ENCODE results near the gene KCNMB3.
"Not testable (repeated sequence)": the region's sequence is repeated elsewhere in the genome, so short reads cannot be mapped to it uniquely, and the experiment has no call there.

KCNMB3 gene, protein sequence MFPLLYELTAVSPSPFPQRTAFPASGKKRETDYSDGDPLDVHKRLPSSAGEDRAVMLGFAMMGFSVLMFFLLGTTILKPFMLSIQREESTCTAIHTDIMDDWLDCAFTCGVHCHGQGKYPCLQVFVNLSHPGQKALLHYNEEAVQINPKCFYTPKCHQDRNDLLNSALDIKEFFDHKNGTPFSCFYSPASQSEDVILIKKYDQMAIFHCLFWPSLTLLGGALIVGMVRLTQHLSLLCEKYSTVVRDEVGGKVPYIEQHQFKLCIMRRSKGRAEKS

GRCh38 chr3:179250803-179251476 is at the start of gene KCNMB3:
Gene KCNMB3 (minus strand): TSS chr3:179251114. CDS start chr3:179250990, 124 bp downstream.
- no peak for DNase-seq (ENCODE audit: low read depth in 2 of 2)

GRCh38 chr3:179299999-179300613 is 49.2 kb upstream of the KCNMB3 start:
- no peak for DNase-seq (ENCODE audit: low read depth in 2 of 2)

DNA sequence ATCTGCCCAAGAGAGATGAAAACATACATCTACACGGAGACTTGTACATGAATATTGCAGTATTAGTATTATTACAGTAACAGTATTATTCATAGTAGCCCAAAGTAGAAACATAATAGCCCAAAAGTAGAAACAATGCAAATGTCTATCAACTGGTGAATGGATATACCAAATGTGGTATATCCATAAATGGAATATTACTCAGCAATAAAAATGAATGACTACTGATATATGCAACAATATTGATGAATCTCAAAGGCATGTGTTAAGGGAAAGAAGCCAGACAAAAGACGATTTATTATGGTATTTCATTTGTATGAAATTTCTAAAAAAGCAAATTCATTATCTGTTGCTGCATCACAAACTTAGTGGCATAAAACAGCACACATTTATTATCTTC is 48.4 kb upstream of the KCNMB3 start:
- DNase-seq (ENCODE audit: low read depth in 2 of 2): no peak

DNA sequence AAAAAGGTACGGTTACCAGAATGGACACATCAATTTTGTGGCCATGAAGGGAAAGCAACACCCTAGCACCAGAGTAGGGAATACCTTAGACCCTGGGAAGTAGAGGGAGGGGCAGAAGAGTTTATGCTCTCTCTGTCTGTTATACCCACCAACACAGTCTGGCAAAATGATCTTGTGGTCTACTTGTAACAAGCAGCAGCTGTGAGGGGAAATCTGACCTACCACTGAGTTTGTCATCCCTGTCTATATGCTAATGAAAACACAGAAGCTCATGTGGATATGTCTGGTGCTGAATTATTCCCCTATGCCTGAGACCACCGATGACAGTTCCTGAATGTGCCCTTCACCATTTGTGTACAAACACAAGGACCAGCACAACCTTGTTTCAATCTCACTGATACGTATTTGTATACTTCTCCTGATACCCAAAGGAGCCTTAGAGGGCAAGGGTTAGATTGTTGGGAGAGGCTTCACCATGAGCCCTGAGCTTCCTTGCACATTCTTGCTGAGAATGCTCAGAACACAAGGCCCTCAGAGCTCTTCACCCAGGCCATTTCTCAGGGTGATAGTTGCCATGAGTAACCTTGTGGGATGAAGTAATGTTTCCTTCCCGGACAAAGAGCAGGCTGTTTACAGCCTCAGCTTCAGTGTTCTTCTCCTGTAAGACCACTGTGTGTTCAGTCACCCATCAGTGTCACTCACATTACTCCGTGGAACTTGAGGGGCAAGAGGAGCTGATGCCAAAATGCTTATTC is 47.2 kb upstream of the KCNMB3 start:
- DNase-seq (ENCODE audit: low read depth in 2 of 2): no peak

GRCh38 chr3:179292450-179292849 is 41.5 kb upstream of the KCNMB3 start:
- DNase-seq (ENCODE audit: low read depth in 2 of 2): no peak

GRCh38 chr3:179289295-179289694 is 38.4 kb upstream of the KCNMB3 start:
- DNase-seq (ENCODE audit: low read depth in 2 of 2): no peak

- no peak for DNase-seq (ENCODE audit: low read depth in 2 of 2)
Measured at GRCh38 chr3:179288845-179289244, 37.9 kb upstream of the KCNMB3 start.

- no peak for DNase-seq (ENCODE audit: low read depth in 2 of 2)
Measured at GRCh38 chr3:179286331-179286730, 35.4 kb upstream of the KCNMB3 start.

GRCh38 chr3:179281825-179282224 is 30.9 kb upstream of the KCNMB3 start:
- DNase-seq (ENCODE audit: low read depth in 2 of 2): no peak

DNA sequence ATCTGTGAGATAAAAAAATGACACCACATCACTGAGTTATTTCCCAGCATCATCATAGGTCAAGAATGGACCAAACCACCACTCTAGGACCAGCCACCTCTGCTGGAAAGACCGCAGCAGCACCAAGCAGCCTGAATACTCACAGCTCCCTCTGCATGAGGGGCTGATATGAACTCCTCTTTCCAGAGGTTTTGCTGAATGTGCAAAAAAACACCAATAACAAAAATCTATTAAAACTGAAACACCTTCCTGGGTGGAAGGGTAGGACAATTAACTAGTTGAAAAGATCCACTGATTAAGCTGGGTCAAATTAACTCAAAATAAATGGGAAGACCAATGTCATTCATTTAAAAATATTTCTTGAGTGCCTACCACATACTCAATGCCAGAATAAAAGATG is 28.9 kb upstream of the KCNMB3 start:
- DNase-seq (ENCODE audit: low read depth in 2 of 2): no peak

- no peak for DNase-seq (ENCODE audit: low read depth in 2 of 2)
Measured at GRCh38 chr3:179278932-179279693, 28.2 kb upstream of the KCNMB3 start.

DNA sequence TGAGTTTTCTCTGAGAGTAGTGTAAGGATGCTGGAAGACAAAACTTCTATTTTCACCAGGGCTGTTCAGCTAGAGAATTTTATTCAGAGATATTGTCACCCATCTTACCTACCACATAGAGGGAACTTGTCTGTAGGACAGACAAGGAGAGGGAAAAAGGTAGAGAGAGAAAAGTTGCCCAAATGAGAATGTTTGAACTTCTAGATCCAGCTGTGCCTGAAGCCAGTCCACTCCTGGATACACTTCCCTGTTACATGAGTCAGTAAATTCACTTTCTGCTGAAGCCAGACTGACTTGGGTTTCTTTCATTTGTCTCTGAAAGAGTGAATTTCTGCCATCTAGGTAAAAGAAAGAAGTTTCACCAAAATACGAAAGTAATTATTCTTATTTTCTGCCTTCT is 27.2 kb upstream of the KCNMB3 start:
- no peak for DNase-seq (ENCODE audit: low read depth in 2 of 2)

GRCh38 chr3:179276743-179277142 is 25.8 kb upstream of the KCNMB3 start:
- no peak for DNase-seq (ENCODE audit: low read depth in 2 of 2)

GRCh38 chr3:179276001-179276400 is 25.1 kb upstream of the KCNMB3 start:
- DNase-seq (ENCODE audit: low read depth in 2 of 2): no peak

- not testable (repeated sequence) for DNase-seq (ENCODE audit: low read depth in 2 of 2)
Measured at GRCh38 chr3:179274434-179274833, 23.5 kb upstream of the KCNMB3 start.

DNA sequence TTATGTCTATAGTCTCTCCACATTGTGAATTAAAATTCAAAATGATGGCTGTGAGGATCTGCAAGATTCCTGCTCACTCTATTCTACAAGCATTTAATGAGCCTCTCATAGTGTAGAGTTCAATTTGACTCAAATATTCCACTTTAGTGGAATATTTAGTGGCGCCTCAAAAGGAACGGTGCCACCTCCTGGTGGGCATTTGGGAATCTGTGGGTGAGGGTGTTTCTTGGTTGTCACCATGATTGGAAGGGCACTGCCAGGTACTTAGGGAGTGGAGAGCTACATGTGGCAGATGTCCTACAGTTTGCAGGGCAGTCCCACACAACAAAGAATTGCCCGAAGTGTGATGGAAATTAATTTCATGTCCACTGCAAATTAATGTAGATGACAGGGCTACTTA is 21.5 kb upstream of the KCNMB3 start:
- no peak for DNase-seq (ENCODE audit: low read depth in 2 of 2)

DNA sequence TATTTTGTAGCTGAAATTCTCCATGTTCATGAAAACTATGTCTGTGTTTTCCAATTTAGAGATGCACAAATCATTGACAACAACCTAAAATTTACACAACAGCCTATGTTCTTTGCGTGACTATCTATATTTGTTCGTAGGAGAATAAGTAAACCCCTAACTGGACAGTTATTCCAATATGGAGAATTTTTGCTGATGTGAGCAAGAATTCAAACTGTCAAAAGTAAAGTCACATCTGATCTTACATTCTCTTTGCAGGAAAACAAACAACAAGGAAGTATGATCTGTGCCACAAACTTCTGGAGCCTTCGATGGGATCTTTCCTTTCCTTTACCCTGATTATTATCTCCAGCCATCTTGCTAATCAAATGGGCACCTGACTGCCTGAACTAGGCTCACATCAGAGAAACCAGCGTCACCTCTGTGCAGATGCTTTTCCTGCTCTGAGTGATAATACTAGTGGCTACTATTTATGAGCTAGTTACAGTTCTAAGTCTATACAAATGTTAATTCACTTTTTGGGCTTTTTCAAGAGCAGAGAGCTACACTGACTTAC is 18.3 kb upstream of the KCNMB3 start:
- no peak for DNase-seq (ENCODE audit: low read depth in 2 of 2)

DNA sequence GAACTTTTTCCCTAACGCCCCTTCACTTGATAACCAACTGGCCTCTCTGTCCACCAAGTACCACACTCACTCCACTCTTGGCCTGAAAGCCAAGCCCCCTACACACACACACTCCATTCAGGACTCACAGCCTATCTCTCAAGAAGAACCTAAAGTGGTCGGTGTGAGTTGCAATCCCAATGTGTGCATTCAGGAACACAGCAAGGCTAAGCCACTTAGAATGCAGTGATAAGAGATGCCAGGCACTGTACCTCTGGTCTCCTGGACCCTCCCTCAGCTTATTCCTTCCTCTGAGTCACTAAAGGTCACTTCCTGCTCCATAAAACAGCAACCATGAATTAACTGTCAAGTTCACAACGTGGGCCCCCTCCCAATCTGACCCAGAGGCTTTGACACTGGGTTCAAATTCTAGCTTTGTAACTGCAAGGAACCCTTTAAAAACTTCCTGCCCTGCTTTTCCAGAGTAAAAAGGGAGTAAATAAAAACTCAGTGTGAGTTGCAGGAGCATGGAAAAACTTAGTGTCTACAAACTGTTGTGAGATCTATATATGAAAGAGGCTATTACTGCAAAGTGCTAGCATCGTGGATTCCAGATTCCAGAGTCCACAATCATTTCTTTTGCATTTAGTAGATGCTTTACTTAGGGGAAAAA is 17.6 kb upstream of the KCNMB3 start:
- no peak for DNase-seq (ENCODE audit: low read depth in 2 of 2)

DNA sequence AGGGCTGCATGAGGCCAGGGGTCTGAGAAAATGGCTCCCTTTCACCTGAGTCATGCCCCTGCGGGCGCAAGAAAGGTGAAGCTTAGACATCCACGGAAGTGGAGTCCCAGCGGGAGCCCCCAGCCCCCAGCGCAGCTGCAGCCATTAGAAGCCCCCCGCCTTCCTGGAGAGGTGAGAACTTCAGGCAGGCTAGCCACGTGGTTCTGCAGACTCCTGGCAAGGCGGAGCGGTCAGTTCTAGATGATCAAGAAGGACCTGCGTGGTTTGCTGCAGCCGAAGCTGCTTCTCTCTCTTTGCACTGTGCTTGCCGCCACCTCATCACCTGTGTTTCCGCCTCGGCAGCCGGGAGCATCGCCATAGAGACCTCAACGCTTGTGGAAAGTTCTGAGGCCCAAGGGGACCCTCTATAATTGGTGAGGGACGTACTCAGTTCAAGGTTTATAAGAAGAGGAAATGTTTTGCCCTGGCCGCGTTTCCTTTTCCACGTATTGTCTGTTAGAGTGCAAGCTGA is 15.8 kb upstream of the KCNMB3 start:
- DNase-seq (ENCODE audit: low read depth in 2 of 2): no peak

- DNase-seq (ENCODE audit: low read depth in 2 of 2): no peak
Measured at GRCh38 chr3:179265875-179266274, 15.0 kb upstream of the KCNMB3 start.

DNA sequence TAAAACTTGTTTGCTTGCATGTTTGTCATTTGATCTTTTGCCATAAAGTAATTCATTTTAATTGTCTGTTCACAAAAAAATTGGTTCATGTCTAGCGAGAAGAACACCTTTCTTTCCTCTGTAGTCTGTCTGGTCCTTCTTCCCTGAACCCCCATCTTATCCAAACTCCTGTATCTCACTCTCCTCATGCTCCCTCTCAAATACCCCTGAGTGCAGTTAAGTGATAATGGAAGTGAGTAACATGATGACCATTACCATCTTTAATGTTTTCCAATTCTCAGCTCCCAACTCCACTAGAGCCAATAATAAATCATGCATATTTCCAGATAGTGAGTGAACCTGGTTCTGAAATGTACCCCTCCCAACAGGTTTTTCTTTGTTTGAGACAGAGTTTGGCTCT is 14.2 kb upstream of the KCNMB3 start:
- DNase-seq (ENCODE audit: low read depth in 2 of 2): no peak
